ENCODE results near the gene RIPK3.

DNA sequence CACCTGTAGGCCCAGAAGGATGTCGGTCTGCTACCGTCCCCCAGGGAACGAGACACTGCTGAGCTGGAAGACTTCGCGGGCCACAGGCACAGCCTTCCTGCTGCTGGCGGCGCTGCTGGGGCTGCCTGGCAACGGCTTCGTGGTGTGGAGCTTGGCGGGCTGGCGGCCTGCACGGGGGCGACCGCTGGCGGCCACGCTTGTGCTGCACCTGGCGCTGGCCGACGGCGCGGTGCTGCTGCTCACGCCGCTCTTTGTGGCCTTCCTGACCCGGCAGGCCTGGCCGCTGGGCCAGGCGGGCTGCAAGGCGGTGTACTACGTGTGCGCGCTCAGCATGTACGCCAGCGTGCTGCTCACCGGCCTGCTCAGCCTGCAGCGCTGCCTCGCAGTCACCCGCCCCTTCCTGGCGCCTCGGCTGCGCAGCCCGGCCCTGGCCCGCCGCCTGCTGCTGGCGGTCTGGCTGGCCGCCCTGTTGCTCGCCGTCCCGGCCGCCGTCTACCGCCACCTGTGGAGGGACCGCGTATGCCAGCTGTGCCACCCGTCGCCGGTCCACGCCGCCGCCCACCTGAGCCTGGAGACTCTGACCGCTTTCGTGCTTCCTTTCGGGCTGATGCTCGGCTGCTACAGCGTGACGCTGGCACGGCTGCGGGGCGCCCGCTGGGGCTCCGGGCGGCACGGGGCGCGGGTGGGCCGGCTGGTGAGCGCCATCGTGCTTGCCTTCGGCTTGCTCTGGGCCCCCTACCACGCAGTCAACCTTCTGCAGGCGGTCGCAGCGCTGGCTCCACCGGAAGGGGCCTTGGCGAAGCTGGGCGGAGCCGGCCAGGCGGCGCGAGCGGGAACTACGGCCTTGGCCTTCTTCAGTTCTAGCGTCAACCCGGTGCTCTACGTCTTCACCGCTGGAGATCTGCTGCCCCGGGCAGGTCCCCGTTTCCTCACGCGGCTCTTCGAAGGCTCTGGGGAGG, 28.9 kb downstream of the RIPK3 start, which contains the start of gene LTB4R:
- TF ChIP-seq, protein P1, sequence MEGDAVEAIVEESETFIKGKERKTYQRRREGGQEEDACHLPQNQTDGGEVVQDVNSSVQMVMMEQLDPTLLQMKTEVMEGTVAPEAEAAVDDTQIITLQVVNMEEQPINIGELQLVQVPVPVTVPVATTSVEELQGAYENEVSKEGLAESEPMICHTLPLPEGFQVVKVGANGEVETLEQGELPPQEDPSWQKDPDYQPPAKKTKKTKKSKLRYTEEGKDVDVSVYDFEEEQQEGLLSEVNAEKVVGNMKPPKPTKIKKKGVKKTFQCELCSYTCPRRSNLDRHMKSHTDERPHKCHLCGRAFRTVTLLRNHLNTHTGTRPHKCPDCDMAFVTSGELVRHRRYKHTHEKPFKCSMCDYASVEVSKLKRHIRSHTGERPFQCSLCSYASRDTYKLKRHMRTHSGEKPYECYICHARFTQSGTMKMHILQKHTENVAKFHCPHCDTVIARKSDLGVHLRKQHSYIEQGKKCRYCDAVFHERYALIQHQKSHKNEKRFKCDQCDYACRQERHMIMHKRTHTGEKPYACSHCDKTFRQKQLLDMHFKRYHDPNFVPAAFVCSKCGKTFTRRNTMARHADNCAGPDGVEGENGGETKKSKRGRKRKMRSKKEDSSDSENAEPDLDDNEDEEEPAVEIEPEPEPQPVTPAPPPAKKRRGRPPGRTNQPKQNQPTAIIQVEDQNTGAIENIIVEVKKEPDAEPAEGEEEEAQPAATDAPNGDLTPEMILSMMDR (IDR thresholded peaks at IDR 0.05; ENCODE audit: insufficient read depth, low read depth, low read length) = no peak
- TF ChIP-seq EZH2 (IDR thresholded peaks at IDR 0.05; ENCODE audit: insufficient read depth, low read length) = no peak

Data from astrocyte (in vitro differentiated cells and primary cell).